ENCODE data around the gene CDH4.

DNA sequence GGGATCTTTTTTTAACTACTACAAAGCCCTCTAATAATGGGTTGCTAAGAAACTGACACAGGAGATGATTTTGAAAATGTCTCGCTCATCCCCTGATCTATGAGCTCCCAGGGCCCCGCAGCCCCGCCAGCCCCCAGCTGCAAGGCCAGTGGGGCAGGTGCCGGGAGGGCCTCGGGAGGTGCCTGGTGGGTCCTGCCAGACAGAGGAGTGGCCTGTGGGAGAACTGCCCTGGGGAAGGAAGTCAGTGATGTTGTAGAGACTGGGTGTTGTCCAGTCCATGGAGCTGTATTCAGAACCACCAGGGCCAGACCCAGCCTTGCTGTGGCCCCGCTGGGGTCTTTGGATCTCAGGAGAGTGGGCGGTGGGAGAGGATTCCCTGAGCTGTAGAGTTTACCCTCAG, 554.9 kb downstream of the CDH4 start:
- TF ChIP-seq CTCF (IDR thresholded peaks at IDR 0.05; ENCODE audit: insufficient read depth, low read length): no peak
- TF ChIP-seq, protein P1, sequence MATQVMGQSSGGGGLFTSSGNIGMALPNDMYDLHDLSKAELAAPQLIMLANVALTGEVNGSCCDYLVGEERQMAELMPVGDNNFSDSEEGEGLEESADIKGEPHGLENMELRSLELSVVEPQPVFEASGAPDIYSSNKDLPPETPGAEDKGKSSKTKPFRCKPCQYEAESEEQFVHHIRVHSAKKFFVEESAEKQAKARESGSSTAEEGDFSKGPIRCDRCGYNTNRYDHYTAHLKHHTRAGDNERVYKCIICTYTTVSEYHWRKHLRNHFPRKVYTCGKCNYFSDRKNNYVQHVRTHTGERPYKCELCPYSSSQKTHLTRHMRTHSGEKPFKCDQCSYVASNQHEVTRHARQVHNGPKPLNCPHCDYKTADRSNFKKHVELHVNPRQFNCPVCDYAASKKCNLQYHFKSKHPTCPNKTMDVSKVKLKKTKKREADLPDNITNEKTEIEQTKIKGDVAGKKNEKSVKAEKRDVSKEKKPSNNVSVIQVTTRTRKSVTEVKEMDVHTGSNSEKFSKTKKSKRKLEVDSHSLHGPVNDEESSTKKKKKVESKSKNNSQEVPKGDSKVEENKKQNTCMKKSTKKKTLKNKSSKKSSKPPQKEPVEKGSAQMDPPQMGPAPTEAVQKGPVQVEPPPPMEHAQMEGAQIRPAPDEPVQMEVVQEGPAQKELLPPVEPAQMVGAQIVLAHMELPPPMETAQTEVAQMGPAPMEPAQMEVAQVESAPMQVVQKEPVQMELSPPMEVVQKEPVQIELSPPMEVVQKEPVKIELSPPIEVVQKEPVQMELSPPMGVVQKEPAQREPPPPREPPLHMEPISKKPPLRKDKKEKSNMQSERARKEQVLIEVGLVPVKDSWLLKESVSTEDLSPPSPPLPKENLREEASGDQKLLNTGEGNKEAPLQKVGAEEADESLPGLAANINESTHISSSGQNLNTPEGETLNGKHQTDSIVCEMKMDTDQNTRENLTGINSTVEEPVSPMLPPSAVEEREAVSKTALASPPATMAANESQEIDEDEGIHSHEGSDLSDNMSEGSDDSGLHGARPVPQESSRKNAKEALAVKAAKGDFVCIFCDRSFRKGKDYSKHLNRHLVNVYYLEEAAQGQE (IDR thresholded peaks at IDR 0.05; ENCODE audit: insufficient replicate concordance, low read depth): no peak
- no peak for TF ChIP-seq SPI1 (IDR thresholded peaks at IDR 0.05; ENCODE audit: borderline replicate concordance, low read depth)
- no peak for TF ChIP-seq GABPA (IDR thresholded peaks at IDR 0.05; ENCODE audit: low read depth)
- TF ChIP-seq POLR2AphosphoS5 (IDR thresholded peaks at IDR 0.05; ENCODE audit: low read depth): no peak
